Gastroesophageal sphincter (tissue), 3 donors: ENCODE data around the gene SH3RF3.

Source experiments
- CTCF ChIP-seq, 4 experiments: fragments of 200-600 bp in 2 of 4; fragments of 450-650 bp in 2 of 4; sonication (generic) in 1 of 4; IDR thresholded peaks; one replicate each; pipeline ENCODE4 v1.5.1; 2017 to 2019; ENCODE audit warnings: antibody characterized with exemption in 4 of 4, mild to moderate bottlenecking in 2 of 4, moderate library complexity in 2 of 4
- POLR2AphosphoS5 ChIP-seq: sonication (generic); formaldehyde crosslinking; IDR thresholded peaks from one replicate; pipeline ENCODE4 v1.6.1; 2017; ENCODE audit warnings: antibody characterized with exemption

GRCh38 chr2:109188898-109189297, 59.9 kb downstream of the SH3RF3 start:
- TF ChIP-seq CTCF (IDR thresholded peaks at IDR 0.05) (no peak), POLR2AphosphoS5 (no peak)
